ENCODE measurements around the gene DHRS13.

The DHRS13 gene

GRCh38 chr17:28858801-28859355 lies 44.0 kb downstream of the DHRS13 start:
- DNase-seq (ENCODE audit: low read depth in 2 of 2), result no peak

GRCh38 chr17:28857905-28858800 lies 44.7 kb downstream of the DHRS13 start:
- DNase-seq (ENCODE audit: low read depth in 2 of 2), result no peak

GRCh38 chr17:28856028-28856574 lies 46.8 kb downstream of the DHRS13 start:
- no peak for DNase-seq (ENCODE audit: low read depth in 2 of 2)

GRCh38 chr17:28855336-28855679 lies 47.6 kb downstream of the DHRS13 start:
- DNase-seq (ENCODE audit: low read depth in 2 of 2), result no peak

GRCh38 chr17:28854457-28855335 lies 48.2 kb downstream of the DHRS13 start, which contains the start of gene ERAL1:
Gene ERAL1, plus strand, starts transcription at chr17:28855016. Its CDS starts 19 bp downstream, at chr17:28855035.
- peak; percentile 75 to 79 for DNase-seq (ENCODE audit: low read depth in 2 of 2)

GRCh38 chr17:28853295-28853694 lies 49.6 kb downstream of the DHRS13 start:
- no peak for DNase-seq (ENCODE audit: low read depth in 2 of 2)

- DNase-seq (ENCODE audit: low read depth in 2 of 2), result no peak
Observed at GRCh38 chr17:28849281-28849680, 53.6 kb downstream of the DHRS13 start.

GRCh38 chr17:28848667-28849066 lies 54.2 kb downstream of the DHRS13 start:
- DNase-seq (ENCODE audit: low read depth in 2 of 2), result peak; percentile 32 to 41

Measured in stimulated activated CD8-positive, alpha-beta memory T cell treated with anti-CD3 and anti-CD28 coated beads, Interleukin-15, amount 100 ng/mL, for 48 hours (primary cell).